C4-2B (cell line): Measurements from ENCODE around the gene ZNF780A.

Source experiments
- ZFX ChIP-seq: fragments of 450-650 bp; IDR thresholded peaks from 2 replicates; pipeline ENCODE4 v1.6.1; 2017
- TF ChIP-seq, protein P1 (sequence below): fragments of 450-650 bp; conservative IDR thresholded peaks from 2 replicates; pipeline ENCODE4 v1.5.1; 2017; ENCODE audit warnings: mild to moderate bottlenecking

GRCh38 chr19:40089462-40089861 lies 1.3 kb downstream of the ZNF780A start:
- TF ChIP-seq, protein P1, sequence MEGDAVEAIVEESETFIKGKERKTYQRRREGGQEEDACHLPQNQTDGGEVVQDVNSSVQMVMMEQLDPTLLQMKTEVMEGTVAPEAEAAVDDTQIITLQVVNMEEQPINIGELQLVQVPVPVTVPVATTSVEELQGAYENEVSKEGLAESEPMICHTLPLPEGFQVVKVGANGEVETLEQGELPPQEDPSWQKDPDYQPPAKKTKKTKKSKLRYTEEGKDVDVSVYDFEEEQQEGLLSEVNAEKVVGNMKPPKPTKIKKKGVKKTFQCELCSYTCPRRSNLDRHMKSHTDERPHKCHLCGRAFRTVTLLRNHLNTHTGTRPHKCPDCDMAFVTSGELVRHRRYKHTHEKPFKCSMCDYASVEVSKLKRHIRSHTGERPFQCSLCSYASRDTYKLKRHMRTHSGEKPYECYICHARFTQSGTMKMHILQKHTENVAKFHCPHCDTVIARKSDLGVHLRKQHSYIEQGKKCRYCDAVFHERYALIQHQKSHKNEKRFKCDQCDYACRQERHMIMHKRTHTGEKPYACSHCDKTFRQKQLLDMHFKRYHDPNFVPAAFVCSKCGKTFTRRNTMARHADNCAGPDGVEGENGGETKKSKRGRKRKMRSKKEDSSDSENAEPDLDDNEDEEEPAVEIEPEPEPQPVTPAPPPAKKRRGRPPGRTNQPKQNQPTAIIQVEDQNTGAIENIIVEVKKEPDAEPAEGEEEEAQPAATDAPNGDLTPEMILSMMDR, result no peak
- TF ChIP-seq ZFX, result no peak
